HepG2 (cell line): ENCODE results near the gene POLR3GL. TPM values are rescaled to one million over a fixed set of nuclear protein-coding genes. Genes with fewer than 3 reads are reported as not detected.

Source experiments
- ATAC-seq: fragments of 200-7000 bp; cut with Tn5 transposase; 3 replicates; pipeline ENCODE4 v1.9.1; 2020; ENCODE audit warnings: mild to moderate bottlenecking, moderate library complexity
- BruUV-seq: library from RNA; stranded (reverse); fragments of 400-500 nt; replicated peaks from 2 replicates; lab custom pipeline; 2021; lab: Mats Ljungman, UMichigan
- CTCF ChIA-PET: fragments of 300-600 bp; formaldehyde crosslinking; extraction: SDS; loops from one replicate; lab custom pipeline; 2021; ENCODE audit warnings: low total read pairs, inconsistent platforms, low intra/inter-chr PET ratio; lab: Yijun Ruan, JAX
- POLR2A ChIA-PET: fragments of 350-600 bp; sonication (Branson Sonifier 250); formaldehyde crosslinking; loops from one replicate; lab custom pipeline; 2020; ENCODE audit warnings: antibody characterized with exemption, inconsistent platforms; lab: Yijun Ruan, JAX
- DNase-seq: peaks from one replicate; pipeline ENCODE4 v3.0.0-alpha.2; 2015; ENCODE audit warnings: low spot score
- FAIRE-seq: peaks from 3 replicates; lab custom pipeline; 2011; peaks lifted over from hg19 to GRCh38; lab: Jason Lieb, UNC
- H2AFZ ChIP-seq: one replicate; pipeline ENCODE4 v1.6.1; 2011; ENCODE audit warnings: low read length, inconsistent platforms
- H3K27ac ChIP-seq: fragments of 300-600 bp; 3 replicates; pipeline ENCODE4 v1.8.0; 2011; ENCODE audit warnings: mixed run types, mild to moderate bottlenecking, mixed read lengths, low read length, inconsistent platforms; ENCODE audit not compliant: insufficient read depth; ENCODE audit errors: extremely low read length
- H3K27me3 ChIP-seq, 2 experiments: fragments of 200-600 bp in 1 of 2; 2 replicates in 1 of 2; 3 replicates in 1 of 2; pipeline versions ENCODE4 v1.6.0 to v1.8.0; 2011; ENCODE audit warnings: low read length in 2 of 2, mild to moderate bottlenecking in 2 of 2, moderate library complexity in 2 of 2, inconsistent platforms in 1 of 2; ENCODE audit not compliant: insufficient read depth in 2 of 2, control insufficient read depth in 1 of 2
- H3K36me3 ChIP-seq, 2 experiments: fragments of 200-600 bp in 1 of 2; replicated peaks in 1 of 2; 2 replicates in 1 of 2; 3 replicates in 1 of 2; pipeline versions ENCODE4 v1.5.1 to v1.8.0; 2011; ENCODE audit warnings: low read length in 2 of 2, inconsistent platforms in 1 of 2; ENCODE audit not compliant: insufficient read depth in 2 of 2, control insufficient read depth in 1 of 2
- H3K4me1 ChIP-seq: 2 replicates; pipeline ENCODE4 v1.5.1; 2012; ENCODE audit warnings: low read length, inconsistent platforms; ENCODE audit not compliant: insufficient read depth
- H3K4me2 ChIP-seq: 2 replicates; pipeline ENCODE4 v1.6.0; 2011; ENCODE audit warnings: low read depth, low read length, inconsistent platforms
- H3K4me3 ChIP-seq, 3 experiments: fragments of 200-600 bp in 1 of 3; sonication (generic), shearing (Covaris generic) in 1 of 3; replicated peaks in 1 of 3; 2 replicates each; pipeline ENCODE4 v1.5.1; 2011 to 2016; ENCODE audit warnings: low read length in 3 of 3, inconsistent platforms in 2 of 3, low read depth in 2 of 3, mild to moderate bottlenecking in 2 of 3, control low read depth in 1 of 3, mixed read lengths in 1 of 3; ENCODE audit not compliant: insufficient read depth in 1 of 3
- H3K79me2 ChIP-seq: one replicate; pipeline ENCODE4 v1.6.1; 2011; ENCODE audit warnings: low read length, inconsistent platforms; ENCODE audit not compliant: insufficient read depth
- H3K9ac ChIP-seq: 2 replicates; pipeline ENCODE4 v1.6.0; 2011; ENCODE audit warnings: mild to moderate bottlenecking, low read depth, low read length, inconsistent platforms; ENCODE audit not compliant: insufficient read depth
- H3K9me3 ChIP-seq: 2 replicates; pipeline ENCODE4 v1.5.1; 2012; ENCODE audit warnings: mild to moderate bottlenecking, low read length
- H4K20me1 ChIP-seq: 2 replicates; pipeline ENCODE4 v1.6.0; 2011; ENCODE audit warnings: inconsistent platforms, mild to moderate bottlenecking, low read length, moderate library complexity; ENCODE audit not compliant: insufficient read depth
- BHLHE40 ChIP-seq: IDR thresholded peaks from 2 replicates; pipeline ENCODE4 v1.6.1; 2011; ENCODE audit warnings: low read length, improper control_type of control experiment
- CENPBD1 ChIP-seq: sonication (generic); formaldehyde crosslinking; IDR thresholded peaks from 2 replicates; pipeline ENCODE4 v1.8.0; 2022; ENCODE audit warnings: missing genetic modification reagents, low read depth, mild to moderate bottlenecking, borderline replicate concordance
- FOSL1 ChIP-seq: sonication (generic); formaldehyde crosslinking; IDR thresholded peaks from 2 replicates; pipeline ENCODE4 v1.9.0; 2021; ENCODE audit warnings: missing genetic modification reagents, borderline replicate concordance
- GABPB1 ChIP-seq: IDR thresholded peaks from 2 replicates; pipeline ENCODE4 v1.6.1; 2016; ENCODE audit warnings: mild to moderate bottlenecking, missing genetic modification reagents, moderate library complexity, missing compliant biosample characterization
- GATAD1 ChIP-seq: IDR thresholded peaks from 2 replicates; pipeline ENCODE4 v1.6.1; 2016; ENCODE audit warnings: missing genetic modification reagents, missing compliant biosample characterization
- MIER2 ChIP-seq: IDR thresholded peaks from 2 replicates; pipeline ENCODE4 v1.6.1; 2016; ENCODE audit warnings: missing biosample characterization, missing genetic modification reagents
- MTF1 ChIP-seq: sonication (generic); formaldehyde crosslinking; IDR thresholded peaks from 2 replicates; pipeline ENCODE4 v1.5.0; 2020; ENCODE audit warnings: missing genetic modification reagents
- PRDM4 ChIP-seq: sonication (generic); formaldehyde crosslinking; IDR thresholded peaks from 2 replicates; pipeline ENCODE4 v1.9.0; 2021; ENCODE audit warnings: missing genetic modification reagents, borderline replicate concordance
- SNAPC5 ChIP-seq: sonication (generic); formaldehyde crosslinking; IDR thresholded peaks from 2 replicates; pipeline ENCODE4 v1.8.1; 2023; ENCODE audit warnings: mild to moderate bottlenecking, missing genetic modification reagents, borderline replicate concordance
- SRSF4 ChIP-seq: fragments of 200-400 bp; formaldehyde crosslinking; IDR thresholded peaks from one replicate; pipeline ENCODE4 v1.6.1; 2018; ENCODE audit warnings: mild to moderate bottlenecking, low read depth, low read length, moderate library complexity; ENCODE audit not compliant: poor library complexity, severe bottlenecking
- SRY ChIP-seq: sonication (generic); formaldehyde crosslinking; IDR thresholded peaks from 2 replicates; pipeline ENCODE4 v1.8.0; 2022; ENCODE audit warnings: mild to moderate bottlenecking, missing genetic modification reagents
- ZNF264 ChIP-seq: sonication (generic); formaldehyde crosslinking; IDR thresholded peaks from 2 replicates; pipeline ENCODE4 v1.4.0; 2020; ENCODE audit warnings: missing genetic modification reagents
- ZNF276 ChIP-seq: sonication (generic); formaldehyde crosslinking; IDR thresholded peaks from 2 replicates; pipeline ENCODE4 v1.4.0; 2020; ENCODE audit warnings: mild to moderate bottlenecking, low read depth, missing genetic modification reagents
- ZNF460 ChIP-seq: sonication (generic); formaldehyde crosslinking; IDR thresholded peaks from 2 replicates; pipeline ENCODE4 v1.5.1; 2020; ENCODE audit warnings: missing genetic modification reagents, mild to moderate bottlenecking, borderline replicate concordance
- ZNF484 ChIP-seq: sonication (generic); formaldehyde crosslinking; IDR thresholded peaks from 2 replicates; pipeline ENCODE4 v1.5.1; 2020; ENCODE audit warnings: mild to moderate bottlenecking, low read depth, missing genetic modification reagents, borderline replicate concordance
- ZNF577 ChIP-seq: sonication (generic); formaldehyde crosslinking; IDR thresholded peaks from 2 replicates; pipeline ENCODE4 v1.4.0; 2020; ENCODE audit warnings: mild to moderate bottlenecking, low read depth, missing genetic modification reagents, borderline replicate concordance
- ZNF619 ChIP-seq: sonication (generic); formaldehyde crosslinking; IDR thresholded peaks from 2 replicates; pipeline ENCODE4 v1.4.0; 2020; ENCODE audit warnings: mild to moderate bottlenecking, missing genetic modification reagents
- ZNF737 ChIP-seq: sonication (generic); formaldehyde crosslinking; IDR thresholded peaks from 2 replicates; pipeline ENCODE4 v1.5.0; 2020; ENCODE audit warnings: missing genetic modification reagents, mild to moderate bottlenecking, borderline replicate concordance
- ZNF816 ChIP-seq: sonication (generic); formaldehyde crosslinking; IDR thresholded peaks from 2 replicates; pipeline ENCODE4 v1.8.0; 2022; ENCODE audit warnings: missing genetic modification reagents, mild to moderate bottlenecking, borderline replicate concordance
- WGBS: methylation state at CpG from one replicate; pipeline ENCODE4 v1.1.6; 2017; ENCODE audit warnings: low lambda C conversion rate; 5-methylcytosine and 5-hydroxymethylcytosine counted together
- in situ Hi-C: cut with HindIII; loops from 2 replicates; pipeline ENCODE4 v1.10.0; 2017; ENCODE audit warnings: low pct_unique_long_range_greater_than_20kb; ENCODE audit not compliant: extremely low pct_ligation_motif_present
- intact Hi-C: fragments of 100-400 bp; cut with micrococcal nuclease; formaldehyde crosslinking; loops from one replicate; pipeline ENCODE4 v1.10.0; 2022; ENCODE audit not compliant: unreplicated experiment
- polyA plus RNA-seq, 8 experiments: library from polyadenylated mRNA; depleted of rRNA in 3 of 8; stranded (reverse) in 7 of 8; unstranded in 1 of 8; fragments of >200 nt; fragmentation: Illumina TruSeq in 4 of 8; extraction: Trizol in 4 of 8; gene quantifications; 2 replicates each; pipeline versions ENCODE4 v1.2.1 to v1.2.3, GENCODE V29; 2011 to 2016; ENCODE audit warnings: low read depth in 4 of 8, missing spikeins in 1 of 8, mixed read lengths in 1 of 8; ENCODE audit not compliant: insufficient read depth in 1 of 8
- total RNA-seq, 5 experiments: library from RNA; depleted of rRNA; stranded (reverse); fragments of >200 nt; fragmentation: Illumina TruSeq; extraction: Trizol; gene quantifications; 2 replicates each; pipeline ENCODE4 v1.2.3, GENCODE V29; 2016; ENCODE audit warnings: low read depth in 1 of 5

POLR3GL gene
- total and polyA plus RNA-seq, 2 of the 13 experiments (the other 11 are each of a cell fraction or from before 2014, with no cell fraction given): 11.5 to 12.4 TPM

- H3K4me2 ChIP-seq: peak overlapping the region; percentile 73
- CTCF ChIA-PET: interaction anchor here (1.6 kb wide), 1 partner anchor 36 kb away, joined by 9 read pairs; no protein-coding TSS in a partner anchor
- POLR2A ChIA-PET: interaction anchor here (0.7 to 5.6 kb wide), 28 partner anchors 9 to 123 kb away, joined by 3 to 84 read pairs (median 7); partner anchors contain the start of genes ANKRD34A, ANKRD35, ITGA10 and LIX1L
- H3K4me3 ChIP-seq: peak overlapping the region; percentile 77 to 95 (median 83)
- H2AFZ ChIP-seq: peak overlapping the region; percentile 39
- no peaks in the 10 kb centered on the region for H3K9me3 ChIP-seq
- H3K9ac ChIP-seq: peak overlapping the region; percentile 96
- intact Hi-C loops (loop anchor here (2.0 to 5.0 kb wide), 2 partner anchors 36 to 37 kb away; partner anchors contain the start of genes ANKRD34A and POLR3GL), in situ Hi-C loops (loop anchor here (5.0 kb wide), 2 partner anchors 34 to 41 kb away; partner anchors contain the start of genes ANKRD34A, ANKRD35 and POLR3GL)
- ATAC-seq (no peak), FAIRE-seq (no peak), DNase-seq (no peak)
- peaks cover 17% of the 10 kb centered on the region for H3K4me1 ChIP-seq
- H3K36me3 ChIP-seq: no peaks in the 10 kb centered on the region; a peak in 4 of 5 replicates
- 50% methylated on average over 20 of the region's 20 CpGs for WGBS
- H3K27ac ChIP-seq: peak overlapping the region; percentile 88
- H3K27me3 ChIP-seq: no peaks in the 10 kb centered on the region; a peak in 2 of 5 replicates
- peaks cover 15% of the 10 kb centered on the region for H3K79me2 ChIP-seq
- no peaks in the 10 kb centered on the region for H4K20me1 ChIP-seq
- BruUV-seq: TSS peak; percentile 97
- TF ChIP-seq ZNF737 (CRISPR knock-in tag) (no peak), MTF1 (CRISPR knock-in tag) (0 out of 2 replicates have a peak, but pooled peaks have one; percentile 37), SRSF4 (no peak), ZNF460 (peak; percentile 71; the same call in 1 of the 2 replicates), GABPB1 (CRISPR knock-in tag) (no peak), ZNF619 (CRISPR knock-in tag) (no peak), SNAPC5 (no peak), ZNF264 (CRISPR knock-in tag) (no peak), PRDM4 (CRISPR knock-in tag) (no peak), FOSL1 (no peak), GATAD1 (CRISPR knock-in tag) (no peak), ZNF816 (CRISPR knock-in tag) (no peak), ZNF484 (CRISPR knock-in tag) (no peak), ZNF577 (no peak), ZNF276 (CRISPR knock-in tag) (no peak), CENPBD1 (CRISPR knock-in tag) (no peak), BHLHE40 (no peak), MIER2 (CRISPR knock-in tag) (no peak), SRY (CRISPR knock-in tag) (no peak)
Observed at GRCh38 chr1:145927916-145928643, 36.4 kb upstream of the POLR3GL start.
